ENCODE results near the gene GPR153. TPM values are rescaled to one million over a fixed set of nuclear protein-coding genes. Genes with fewer than 3 reads are reported as not detected.

GPR153 gene
- polyA plus RNA-seq, 1 donor from 2014 or later, result 26.9 TPM

DNA sequence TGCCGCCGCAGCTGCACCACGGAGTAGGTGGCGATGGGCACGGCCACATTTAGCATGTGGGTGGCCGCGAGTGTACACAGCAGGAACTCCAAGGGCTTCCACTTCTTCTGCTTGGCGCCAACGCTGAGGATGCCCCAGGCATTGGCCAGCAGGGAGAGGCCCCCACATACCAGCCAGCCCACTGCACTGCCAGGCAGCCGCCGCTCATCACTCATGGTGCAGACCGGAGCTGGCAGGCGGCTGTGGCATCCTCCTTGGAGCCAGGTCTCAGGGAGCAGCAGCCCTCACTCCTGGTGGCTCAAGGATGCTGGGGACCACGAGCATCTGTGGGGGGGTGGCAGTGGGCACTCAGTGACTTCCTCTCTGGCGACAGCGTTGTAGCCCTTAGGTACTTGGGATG is 6.2 kb downstream of the GPR153 start:
- TF ChIP-seq POLR2AphosphoS5 (IDR thresholded peaks at IDR 0.05) (no peak), MXI1 (conservative IDR thresholded peaks at IDR 0.05; ENCODE audit: poor library complexity, severe bottlenecking) (no peak), EZH2 (IDR thresholded peaks at IDR 0.05; ENCODE audit: borderline replicate concordance, insufficient read depth, low read length, poor library complexity, severe bottlenecking) (no peak), EP300 (conservative IDR thresholded peaks at IDR 0.05; ENCODE audit: poor library complexity, severe bottlenecking) (no peak)
- H2AFZ ChIP-seq (ENCODE audit: low read depth, low read length), result no peak overlapping the region
- no peak overlapping the region for H3K27ac ChIP-seq (ENCODE audit: low read length)
- H3K9me2 ChIP-seq (ENCODE audit: insufficient read depth, low read length), result no peaks in the 10 kb centered on the region
- H3K79me2 ChIP-seq (replicated peaks; ENCODE audit: insufficient read depth, low read length), result peaks cover 6% of the 10 kb centered on the region
- no peaks in the 10 kb centered on the region for H3F3A ChIP-seq (ENCODE audit: insufficient read depth, low read length, poor library complexity, severe bottlenecking)
- H3K9me3 ChIP-seq (ENCODE audit: low read length), result no peaks in the 10 kb centered on the region
- peaks cover 16% of the 10 kb centered on the region for H3K27me3 ChIP-seq (ENCODE audit: insufficient read depth, low read depth, low read length)
- no peak overlapping the region for H3K9ac ChIP-seq (ENCODE audit: low read length)
- H3K4me3 ChIP-seq (ENCODE audit: low read length), result no peak overlapping the region
- no peak overlapping the region for H3K4me2 ChIP-seq (ENCODE audit: low read length)
- H3K36me3 ChIP-seq (ENCODE audit: insufficient read depth, low read length), result peaks cover 7% of the 10 kb centered on the region
- no peaks in the 10 kb centered on the region for H4K20me1 ChIP-seq (ENCODE audit: insufficient read depth)

DNA sequence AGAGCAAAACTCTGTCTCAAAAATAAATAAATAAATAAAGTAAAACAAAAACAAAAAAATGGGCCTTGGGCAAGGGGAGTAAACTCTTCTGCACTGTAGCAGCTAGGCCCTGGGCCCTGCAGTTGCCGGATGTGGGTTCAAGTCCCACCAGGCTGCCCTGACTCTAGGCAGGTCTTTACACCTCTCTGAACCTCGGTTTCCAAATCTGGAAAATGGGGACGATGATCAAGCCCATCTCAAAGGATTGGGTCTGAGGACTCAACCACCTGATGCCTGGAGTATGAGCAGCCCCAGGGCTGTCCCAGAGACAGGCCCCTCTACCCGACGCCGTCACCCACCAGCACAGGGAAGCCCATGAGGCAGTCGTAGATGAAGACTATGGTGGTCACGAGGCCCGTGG is 7.5 kb downstream of the GPR153 start:
- no peak overlapping the region for H3K4me2 ChIP-seq (ENCODE audit: low read length)
- H3K9ac ChIP-seq (ENCODE audit: low read length), result no peak overlapping the region
- H3K27ac ChIP-seq (ENCODE audit: low read length), result no peak overlapping the region
- no peaks in the 10 kb centered on the region for H3K9me2 ChIP-seq (ENCODE audit: insufficient read depth, low read length)
- H3K9me3 ChIP-seq (ENCODE audit: low read length), result no peaks in the 10 kb centered on the region
- no peaks in the 10 kb centered on the region for H4K20me1 ChIP-seq (ENCODE audit: insufficient read depth)
- H2AFZ ChIP-seq (ENCODE audit: low read depth, low read length), result no peak overlapping the region
- TF ChIP-seq MXI1 (conservative IDR thresholded peaks at IDR 0.05; ENCODE audit: poor library complexity, severe bottlenecking) (no peak), EP300 (conservative IDR thresholded peaks at IDR 0.05; ENCODE audit: poor library complexity, severe bottlenecking) (no peak), EZH2 (IDR thresholded peaks at IDR 0.05; ENCODE audit: borderline replicate concordance, insufficient read depth, low read length, poor library complexity, severe bottlenecking) (no peak), SMC3 (conservative IDR thresholded peaks at IDR 0.05; ENCODE audit: poor library complexity) (no peak), POLR2AphosphoS5 (IDR thresholded peaks at IDR 0.05) (no peak)
- TF ChIP-seq, protein P1, sequence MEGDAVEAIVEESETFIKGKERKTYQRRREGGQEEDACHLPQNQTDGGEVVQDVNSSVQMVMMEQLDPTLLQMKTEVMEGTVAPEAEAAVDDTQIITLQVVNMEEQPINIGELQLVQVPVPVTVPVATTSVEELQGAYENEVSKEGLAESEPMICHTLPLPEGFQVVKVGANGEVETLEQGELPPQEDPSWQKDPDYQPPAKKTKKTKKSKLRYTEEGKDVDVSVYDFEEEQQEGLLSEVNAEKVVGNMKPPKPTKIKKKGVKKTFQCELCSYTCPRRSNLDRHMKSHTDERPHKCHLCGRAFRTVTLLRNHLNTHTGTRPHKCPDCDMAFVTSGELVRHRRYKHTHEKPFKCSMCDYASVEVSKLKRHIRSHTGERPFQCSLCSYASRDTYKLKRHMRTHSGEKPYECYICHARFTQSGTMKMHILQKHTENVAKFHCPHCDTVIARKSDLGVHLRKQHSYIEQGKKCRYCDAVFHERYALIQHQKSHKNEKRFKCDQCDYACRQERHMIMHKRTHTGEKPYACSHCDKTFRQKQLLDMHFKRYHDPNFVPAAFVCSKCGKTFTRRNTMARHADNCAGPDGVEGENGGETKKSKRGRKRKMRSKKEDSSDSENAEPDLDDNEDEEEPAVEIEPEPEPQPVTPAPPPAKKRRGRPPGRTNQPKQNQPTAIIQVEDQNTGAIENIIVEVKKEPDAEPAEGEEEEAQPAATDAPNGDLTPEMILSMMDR (IDR thresholded peaks at IDR 0.05; ENCODE audit: poor library complexity, severe bottlenecking), result no peak
- H3K36me3 ChIP-seq (ENCODE audit: insufficient read depth, low read length), result peaks cover 7% of the 10 kb centered on the region
- no peak overlapping the region for H3K4me3 ChIP-seq (ENCODE audit: low read length)
- peaks cover 20% of the 10 kb centered on the region for H3K27me3 ChIP-seq (ENCODE audit: insufficient read depth, low read depth, low read length)
- H3K79me2 ChIP-seq (replicated peaks; ENCODE audit: insufficient read depth, low read length), result no peaks in the 10 kb centered on the region
- H3F3A ChIP-seq (ENCODE audit: insufficient read depth, low read length, poor library complexity, severe bottlenecking), result no peaks in the 10 kb centered on the region

DNA sequence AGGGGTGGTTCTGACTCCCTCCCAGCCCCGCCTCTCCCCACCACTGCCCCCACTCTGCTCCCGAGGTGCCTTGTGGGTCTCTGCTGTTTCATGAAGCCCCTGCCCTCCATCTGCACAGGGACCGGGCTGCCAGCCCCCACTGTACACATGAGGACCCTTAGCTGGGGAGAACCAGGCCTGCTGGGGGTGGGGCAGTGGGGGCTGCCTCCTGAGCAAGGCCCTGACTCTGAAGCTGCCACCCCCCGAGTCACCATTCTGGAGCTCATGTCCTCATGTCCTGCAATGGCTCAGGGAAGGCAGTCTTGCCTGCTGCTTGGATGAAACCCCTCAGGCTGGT is 8.6 kb downstream of the GPR153 start:
- H3K27ac ChIP-seq (ENCODE audit: low read length), result no peak overlapping the region
- H3K9ac ChIP-seq (ENCODE audit: low read length), result no peak overlapping the region
- no peak overlapping the region for H2AFZ ChIP-seq (ENCODE audit: low read depth, low read length)
- no peak overlapping the region for H3K4me2 ChIP-seq (ENCODE audit: low read length)
- H3K4me3 ChIP-seq (ENCODE audit: low read length), result no peak overlapping the region
- H4K20me1 ChIP-seq (ENCODE audit: insufficient read depth), result no peaks in the 10 kb centered on the region
- H3K27me3 ChIP-seq (ENCODE audit: insufficient read depth, low read depth, low read length), result peaks cover 20% of the 10 kb centered on the region
- H3K36me3 ChIP-seq (ENCODE audit: insufficient read depth, low read length), result peaks cover 7% of the 10 kb centered on the region
- H3K79me2 ChIP-seq (replicated peaks; ENCODE audit: insufficient read depth, low read length), result no peaks in the 10 kb centered on the region
- H3K9me3 ChIP-seq (ENCODE audit: low read length), result no peaks in the 10 kb centered on the region
- no peaks in the 10 kb centered on the region for H3F3A ChIP-seq (ENCODE audit: insufficient read depth, low read length, poor library complexity, severe bottlenecking)
- TF ChIP-seq RAD21 (conservative IDR thresholded peaks at IDR 0.05) (no peak), EP300 (conservative IDR thresholded peaks at IDR 0.05; ENCODE audit: poor library complexity, severe bottlenecking) (no peak), EZH2 (IDR thresholded peaks at IDR 0.05; ENCODE audit: borderline replicate concordance, insufficient read depth, low read length, poor library complexity, severe bottlenecking) (no peak)
- no peaks in the 10 kb centered on the region for H3K9me2 ChIP-seq (ENCODE audit: insufficient read depth, low read length)

Measured in neural cell (in vitro differentiated cells).